NB4 (cell line): Measurements from ENCODE around the gene FBXO2.

ENCODE experiments used
- TF ChIP-seq, protein P1 (sequence below): IDR thresholded peaks from 2 replicates; pipeline ENCODE4 v1.6.1; 2011; ENCODE audit warnings: low read depth, low read length
- TF ChIP-seq, protein P2 (sequence below): IDR thresholded peaks from one replicate; pipeline ENCODE4 v1.5.1; 2012; ENCODE audit warnings: low read depth, low read length

DNA sequence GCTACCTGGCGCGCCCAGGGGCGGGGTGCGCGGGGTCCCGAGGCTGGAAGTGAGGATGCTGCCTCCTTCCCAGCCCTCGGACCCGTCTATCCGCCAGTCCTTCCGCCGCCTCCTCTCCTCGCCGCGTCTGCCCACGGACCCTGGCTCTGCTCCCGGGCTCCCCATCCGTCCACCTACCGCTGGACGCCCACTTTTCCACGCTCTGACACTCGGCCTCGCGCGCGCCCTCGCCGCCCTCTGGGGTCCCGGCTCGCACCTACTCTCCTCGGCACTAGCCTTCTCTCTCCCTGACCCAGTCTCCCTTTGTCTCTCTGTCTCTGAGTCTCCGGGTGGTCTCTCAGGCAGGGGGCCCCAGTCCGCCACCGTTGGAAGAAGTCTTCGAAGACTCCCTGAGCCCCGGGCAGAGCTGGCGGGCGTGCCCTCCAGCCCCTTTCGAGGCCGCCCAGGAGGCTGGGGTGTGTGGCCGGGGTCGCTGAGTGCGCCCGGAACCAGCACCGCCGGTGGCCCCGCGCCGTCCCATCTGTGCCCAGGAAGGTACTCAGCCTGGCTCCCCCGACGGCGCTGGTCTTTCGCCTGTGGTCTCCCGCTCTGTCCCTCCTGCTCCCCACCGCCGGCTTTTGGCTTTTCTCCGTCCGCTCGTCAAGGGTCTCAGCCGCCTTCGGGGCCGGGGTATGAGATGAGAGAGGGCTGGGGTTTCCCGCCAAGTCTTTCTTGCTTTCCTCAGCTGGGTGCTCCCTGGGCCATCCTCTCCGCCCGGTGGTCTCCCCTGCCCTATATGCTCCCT, 37.9 kb upstream of the FBXO2 start:
- TF ChIP-seq, protein P1, sequence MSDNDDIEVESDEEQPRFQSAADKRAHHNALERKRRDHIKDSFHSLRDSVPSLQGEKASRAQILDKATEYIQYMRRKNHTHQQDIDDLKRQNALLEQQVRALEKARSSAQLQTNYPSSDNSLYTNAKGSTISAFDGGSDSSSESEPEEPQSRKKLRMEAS = no peak
- TF ChIP-seq, protein P2, sequence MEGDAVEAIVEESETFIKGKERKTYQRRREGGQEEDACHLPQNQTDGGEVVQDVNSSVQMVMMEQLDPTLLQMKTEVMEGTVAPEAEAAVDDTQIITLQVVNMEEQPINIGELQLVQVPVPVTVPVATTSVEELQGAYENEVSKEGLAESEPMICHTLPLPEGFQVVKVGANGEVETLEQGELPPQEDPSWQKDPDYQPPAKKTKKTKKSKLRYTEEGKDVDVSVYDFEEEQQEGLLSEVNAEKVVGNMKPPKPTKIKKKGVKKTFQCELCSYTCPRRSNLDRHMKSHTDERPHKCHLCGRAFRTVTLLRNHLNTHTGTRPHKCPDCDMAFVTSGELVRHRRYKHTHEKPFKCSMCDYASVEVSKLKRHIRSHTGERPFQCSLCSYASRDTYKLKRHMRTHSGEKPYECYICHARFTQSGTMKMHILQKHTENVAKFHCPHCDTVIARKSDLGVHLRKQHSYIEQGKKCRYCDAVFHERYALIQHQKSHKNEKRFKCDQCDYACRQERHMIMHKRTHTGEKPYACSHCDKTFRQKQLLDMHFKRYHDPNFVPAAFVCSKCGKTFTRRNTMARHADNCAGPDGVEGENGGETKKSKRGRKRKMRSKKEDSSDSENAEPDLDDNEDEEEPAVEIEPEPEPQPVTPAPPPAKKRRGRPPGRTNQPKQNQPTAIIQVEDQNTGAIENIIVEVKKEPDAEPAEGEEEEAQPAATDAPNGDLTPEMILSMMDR = no peak
